ENCODE results near the gene FGF11.

The FGF11 gene

GRCh38 chr17:7484919-7485377 is 45.6 kb downstream of the FGF11 start:
- in situ Hi-C loops (cut with MboI; ENCODE audit: low sequenced_read_pairs, unreplicated experiment), result no loop called here
- TF ChIP-seq CTCF (IDR thresholded peaks at IDR 0.05; ENCODE audit: borderline replicate concordance, control extremely low read depth, extremely low read depth, insufficient read depth, missing control alignments), result no peak
- no peak for DNase-seq (ENCODE audit: low spot score)

- no peak for DNase-seq (ENCODE audit: low spot score)
- in situ Hi-C loops (cut with MboI; ENCODE audit: low sequenced_read_pairs, unreplicated experiment), result no loop called here
- TF ChIP-seq CTCF (IDR thresholded peaks at IDR 0.05; ENCODE audit: borderline replicate concordance, control extremely low read depth, extremely low read depth, insufficient read depth, missing control alignments), result no peak
Measured at GRCh38 chr17:7486181-7486580, 46.9 kb downstream of the FGF11 start.

GRCh38 chr17:7490144-7490543 is 50.8 kb downstream of the FGF11 start:
- no peak for TF ChIP-seq CTCF (IDR thresholded peaks at IDR 0.05; ENCODE audit: borderline replicate concordance, control extremely low read depth, extremely low read depth, insufficient read depth, missing control alignments)
- in situ Hi-C loops (cut with MboI; ENCODE audit: low sequenced_read_pairs, unreplicated experiment), result no loop called here
- DNase-seq (ENCODE audit: low spot score), result no peak

- in situ Hi-C loops (cut with MboI; ENCODE audit: low sequenced_read_pairs, unreplicated experiment), result no loop called here
- TF ChIP-seq CTCF (IDR thresholded peaks at IDR 0.05; ENCODE audit: borderline replicate concordance, control extremely low read depth, extremely low read depth, insufficient read depth, missing control alignments), result no peak
- no peak for DNase-seq (ENCODE audit: low spot score)
Measured at GRCh38 chr17:7491583-7491982, 52.3 kb downstream of the FGF11 start.

- TF ChIP-seq CTCF (IDR thresholded peaks at IDR 0.05; ENCODE audit: borderline replicate concordance, control extremely low read depth, extremely low read depth, insufficient read depth, missing control alignments), result no peak
- DNase-seq (ENCODE audit: low spot score), result no peak
- in situ Hi-C loops (cut with MboI; ENCODE audit: low sequenced_read_pairs, unreplicated experiment), result no loop called here
Measured at GRCh38 chr17:7493941-7494340, 54.6 kb downstream of the FGF11 start.

Data from GM13976 (cell line).